HG02938 (cell line): ENCODE results near the gene PCP4.
"Not testable (repeated sequence)": the region's sequence is repeated elsewhere in the genome, so short reads cannot be mapped to it uniquely, and the experiment has no call there.

Experiments used
- ATAC-seq: cut with Tn5 transposase; IDR thresholded peaks from one replicate; pipeline ENCODE4 v1.9.1; 2021; ENCODE audit warnings: mild to moderate bottlenecking, moderate library complexity; ENCODE audit not compliant: unreplicated experiment

The PCP4 gene

GRCh38 chr21:39863111-39863510, 4.1 kb upstream of the PCP4 start:
- no peak for ATAC-seq

- no peak for ATAC-seq
These were observed 1.1 kb upstream of the PCP4 start for GRCh38 chr21:39866093-39866492.

- ATAC-seq = no peak
These were observed 2.0 kb downstream of the PCP4 start for GRCh38 chr21:39869141-39869818.

- ATAC-seq = no peak
These were observed 6.4 kb downstream of the PCP4 start for GRCh38 chr21:39873687-39874086.

- ATAC-seq = no peak
These were observed 7.0 kb downstream of the PCP4 start for GRCh38 chr21:39874206-39874605.

- ATAC-seq = no peak
These were observed 7.5 kb downstream of the PCP4 start for GRCh38 chr21:39874759-39875158.

GRCh38 chr21:39881661-39882060, 14.4 kb downstream of the PCP4 start:
- ATAC-seq = no peak

GRCh38 chr21:39882151-39882838, 15.1 kb downstream of the PCP4 start:
- ATAC-seq = no peak

- ATAC-seq = no peak
These were observed 15.6 kb downstream of the PCP4 start for GRCh38 chr21:39882839-39883195.

- no peak for ATAC-seq
These were observed 18.0 kb downstream of the PCP4 start for GRCh38 chr21:39885119-39885848.

- no peak for ATAC-seq
These were observed 21.6 kb downstream of the PCP4 start for GRCh38 chr21:39888848-39889247.

GRCh38 chr21:39891111-39891510, 23.9 kb downstream of the PCP4 start:
- no peak for ATAC-seq

- ATAC-seq = not testable (repeated sequence)
These were observed 24.6 kb downstream of the PCP4 start for GRCh38 chr21:39891863-39892262.

GRCh38 chr21:39900491-39900890, 33.3 kb downstream of the PCP4 start:
- no peak for ATAC-seq

GRCh38 chr21:39900911-39901310, 33.7 kb downstream of the PCP4 start:
- no peak for ATAC-seq

GRCh38 chr21:39902986-39903385, 35.7 kb downstream of the PCP4 start:
- no peak for ATAC-seq

GRCh38 chr21:39904457-39904856, 37.2 kb downstream of the PCP4 start:
- ATAC-seq = no peak

- ATAC-seq = no peak
These were observed 41.2 kb downstream of the PCP4 start for GRCh38 chr21:39908265-39908923.

- no peak for ATAC-seq
These were observed 44.3 kb downstream of the PCP4 start for GRCh38 chr21:39911286-39912199.

- ATAC-seq = no peak
These were observed 46.6 kb downstream of the PCP4 start for GRCh38 chr21:39913706-39914305.
